ENCODE results near the gene DPYSL4. TPM values are rescaled to one million over a fixed set of nuclear protein-coding genes. Genes with fewer than 3 reads are reported as not detected.

Gene DPYSL4
- total and polyA plus RNA-seq, 2 experiments from 2014 or later: 2.1 to 4.1 TPM

DNA sequence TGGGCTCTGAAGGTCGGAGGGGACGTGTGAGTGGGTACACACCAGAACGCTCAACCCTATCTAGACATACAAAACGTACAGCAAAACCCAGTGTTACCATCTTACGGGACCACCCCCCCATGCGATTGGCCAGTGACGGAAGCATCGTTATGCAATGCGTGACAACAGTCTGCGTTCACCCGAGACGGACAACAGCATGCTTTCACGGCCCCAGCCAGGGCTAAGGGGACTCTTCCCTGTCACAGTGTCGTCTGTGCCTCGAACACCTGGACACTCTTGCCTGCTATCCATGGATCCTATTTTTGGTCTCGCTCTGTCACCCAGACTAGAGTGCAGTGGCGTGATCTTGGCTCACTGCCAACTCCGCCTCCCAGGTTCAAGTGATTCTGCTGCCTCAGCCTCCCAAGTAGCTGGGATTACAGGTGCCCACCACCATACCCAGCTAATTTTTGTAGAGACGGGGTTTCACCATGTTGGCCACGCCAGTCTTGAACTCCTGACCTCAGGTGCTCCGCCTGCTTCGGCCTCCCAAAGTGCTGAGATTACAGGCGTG lies 23.3 kb downstream of the DPYSL4 start:
- no peak for DNase-seq (ENCODE audit: low spot score)
- no peaks in the 10 kb centered on the region for H3K27me3 ChIP-seq
- H3K36me3 ChIP-seq (replicated peaks; ENCODE audit: insufficient read depth, low read depth): no peaks in the 10 kb centered on the region
- H3K79me2 ChIP-seq: no peaks in the 10 kb centered on the region
- no peaks in the 10 kb centered on the region for H3K9me2 ChIP-seq (replicated peaks; ENCODE audit: insufficient read depth)
- no peaks in the 10 kb centered on the region for H3K9me3 ChIP-seq (ENCODE audit: low read depth)
- no peak overlapping the region for H3K4me2 ChIP-seq
- no peak overlapping the region for H2AFZ ChIP-seq
- H4K20me1 ChIP-seq (ENCODE audit: insufficient read depth, poor library complexity, severe bottlenecking): no peaks in the 10 kb centered on the region
- H3K4me1 ChIP-seq (ENCODE audit: insufficient read depth): no peaks in the 10 kb centered on the region
- 90% methylated on average over 23 of the region's 23 CpGs for WGBS (ENCODE audit: low lambda C conversion rate, missing lambda C conversion rate)
- TF ChIP-seq, protein P1, sequence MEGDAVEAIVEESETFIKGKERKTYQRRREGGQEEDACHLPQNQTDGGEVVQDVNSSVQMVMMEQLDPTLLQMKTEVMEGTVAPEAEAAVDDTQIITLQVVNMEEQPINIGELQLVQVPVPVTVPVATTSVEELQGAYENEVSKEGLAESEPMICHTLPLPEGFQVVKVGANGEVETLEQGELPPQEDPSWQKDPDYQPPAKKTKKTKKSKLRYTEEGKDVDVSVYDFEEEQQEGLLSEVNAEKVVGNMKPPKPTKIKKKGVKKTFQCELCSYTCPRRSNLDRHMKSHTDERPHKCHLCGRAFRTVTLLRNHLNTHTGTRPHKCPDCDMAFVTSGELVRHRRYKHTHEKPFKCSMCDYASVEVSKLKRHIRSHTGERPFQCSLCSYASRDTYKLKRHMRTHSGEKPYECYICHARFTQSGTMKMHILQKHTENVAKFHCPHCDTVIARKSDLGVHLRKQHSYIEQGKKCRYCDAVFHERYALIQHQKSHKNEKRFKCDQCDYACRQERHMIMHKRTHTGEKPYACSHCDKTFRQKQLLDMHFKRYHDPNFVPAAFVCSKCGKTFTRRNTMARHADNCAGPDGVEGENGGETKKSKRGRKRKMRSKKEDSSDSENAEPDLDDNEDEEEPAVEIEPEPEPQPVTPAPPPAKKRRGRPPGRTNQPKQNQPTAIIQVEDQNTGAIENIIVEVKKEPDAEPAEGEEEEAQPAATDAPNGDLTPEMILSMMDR (IDR thresholded peaks at IDR 0.05; ENCODE audit: poor library complexity): no peak
- TF ChIP-seq EZH2 (IDR thresholded peaks at IDR 0.05; ENCODE audit: borderline replicate concordance) (no peak), EZH2phosphoT487 (IDR thresholded peaks at IDR 0.05; ENCODE audit: low read depth, severe bottlenecking, unreplicated experiment) (no peak)
- no peak overlapping the region for H3K27ac ChIP-seq
- H3K4me3 ChIP-seq: no peak overlapping the region

DNA sequence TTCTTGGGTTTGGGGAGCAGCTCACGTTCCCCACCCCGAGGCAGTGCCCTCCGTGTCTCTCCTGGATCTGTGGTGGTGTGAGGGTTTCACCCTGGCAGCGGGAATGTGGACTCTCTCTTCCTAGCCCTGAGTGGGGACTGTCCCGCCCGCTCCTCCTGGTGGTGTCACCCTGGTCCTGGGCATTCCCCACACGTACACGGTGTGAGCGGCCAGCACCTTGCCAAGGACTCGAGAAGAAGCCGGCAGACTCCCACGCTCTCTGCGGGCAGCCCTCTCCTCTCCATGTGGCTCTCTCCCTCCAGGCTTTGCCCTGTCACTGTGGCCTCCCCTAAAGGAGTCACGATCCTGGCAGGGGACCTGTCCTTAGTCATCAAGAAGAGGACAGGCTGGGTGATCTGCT lies 24.0 kb downstream of the DPYSL4 start:
- Histone ChIP-seq H3K4me1 (ENCODE audit: insufficient read depth) (no peaks in the 10 kb centered on the region), H3K79me2 (no peaks in the 10 kb centered on the region), H2AFZ (no peak overlapping the region), H3K27ac (no peak overlapping the region), H3K9me3 (ENCODE audit: low read depth) (no peaks in the 10 kb centered on the region), H3K9me2 (replicated peaks; ENCODE audit: insufficient read depth) (no peaks in the 10 kb centered on the region), H3K4me2 (no peak overlapping the region), H3K27me3 (no peaks in the 10 kb centered on the region), H3K4me3 (no peak overlapping the region), H3K36me3 (replicated peaks; ENCODE audit: insufficient read depth, low read depth) (no peaks in the 10 kb centered on the region), H4K20me1 (ENCODE audit: insufficient read depth, poor library complexity, severe bottlenecking) (no peaks in the 10 kb centered on the region)
- WGBS (ENCODE audit: low lambda C conversion rate, missing lambda C conversion rate): 95% methylated on average over 12 of the region's 14 CpGs
- TF ChIP-seq, protein P1 (IDR thresholded peaks at IDR 0.05; ENCODE audit: poor library complexity): no peak
- TF ChIP-seq EZH2 (IDR thresholded peaks at IDR 0.05; ENCODE audit: borderline replicate concordance): no peak
- TF ChIP-seq EZH2phosphoT487 (IDR thresholded peaks at IDR 0.05; ENCODE audit: low read depth, severe bottlenecking, unreplicated experiment): no peak
- DNase-seq (ENCODE audit: low spot score): no peak

DNA sequence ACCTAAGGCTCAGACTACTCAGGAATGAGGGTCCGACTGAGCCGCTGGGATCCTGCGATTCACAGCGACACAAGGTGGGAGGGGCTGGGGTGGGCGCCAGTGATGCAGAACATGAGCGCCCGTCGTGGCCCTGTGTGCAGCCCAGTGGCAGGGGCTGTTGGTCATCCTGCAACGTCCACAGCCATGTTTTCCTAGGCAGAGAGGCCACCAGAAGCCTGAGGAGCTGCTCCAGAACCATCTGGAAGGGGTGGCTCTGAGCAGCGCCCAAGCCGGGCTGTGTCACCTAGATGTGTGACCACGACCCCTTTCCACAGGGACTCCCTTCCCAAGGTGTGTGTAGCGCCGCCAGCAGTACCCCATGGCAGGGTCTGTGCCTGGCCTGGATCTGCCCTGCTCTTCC lies 24.5 kb downstream of the DPYSL4 start:
- no peak overlapping the region for H2AFZ ChIP-seq
- no peaks in the 10 kb centered on the region for H3K27me3 ChIP-seq
- TF ChIP-seq EZH2 (IDR thresholded peaks at IDR 0.05; ENCODE audit: borderline replicate concordance): no peak
- TF ChIP-seq EZH2phosphoT487 (IDR thresholded peaks at IDR 0.05; ENCODE audit: low read depth, severe bottlenecking, unreplicated experiment): no peak
- TF ChIP-seq, protein P1 (IDR thresholded peaks at IDR 0.05; ENCODE audit: poor library complexity): no peak
- no peaks in the 10 kb centered on the region for H3K79me2 ChIP-seq
- H3K4me2 ChIP-seq: no peak overlapping the region
- H4K20me1 ChIP-seq (ENCODE audit: insufficient read depth, poor library complexity, severe bottlenecking): no peaks in the 10 kb centered on the region
- H3K4me3 ChIP-seq: no peak overlapping the region
- no peak for DNase-seq (ENCODE audit: low spot score)
- no peak overlapping the region for H3K27ac ChIP-seq
- no peaks in the 10 kb centered on the region for H3K36me3 ChIP-seq (replicated peaks; ENCODE audit: insufficient read depth, low read depth)
- no peaks in the 10 kb centered on the region for H3K9me3 ChIP-seq (ENCODE audit: low read depth)
- no peaks in the 10 kb centered on the region for H3K9me2 ChIP-seq (replicated peaks; ENCODE audit: insufficient read depth)
- WGBS (ENCODE audit: low lambda C conversion rate, missing lambda C conversion rate): 93% methylated on average over 14 of the region's 14 CpGs
- no peaks in the 10 kb centered on the region for H3K4me1 ChIP-seq (ENCODE audit: insufficient read depth)

Measured in hepatocyte (in vitro differentiated cells).